T-helper 1 cell treated with Interleukin-12 subunit alpha and Interleukin-12 subunit beta and Interleukin-4 antibody, amounts not matched to agents 30 ng/mL and 1 ng/mL, for 36 hours (primary cell): Measurements from ENCODE around the gene FCMR. TPM values are rescaled to one million over a fixed set of nuclear protein-coding genes. Genes with fewer than 3 reads are reported as not detected.

Experiments
- intact Hi-C: fragments of 100-400 bp; cut with micrococcal nuclease; formaldehyde crosslinking; loops from one replicate; pipeline ENCODE4 v1.15.1; 2024
- total RNA-seq: library from RNA; stranded (reverse); gene quantifications from 2 replicates; pipeline ENCODE4 v1.2.3, GENCODE V29; 2022

Gene FCMR
- total RNA-seq, 1 donor from 2014 or later, result 65.7 TPM

DNA sequence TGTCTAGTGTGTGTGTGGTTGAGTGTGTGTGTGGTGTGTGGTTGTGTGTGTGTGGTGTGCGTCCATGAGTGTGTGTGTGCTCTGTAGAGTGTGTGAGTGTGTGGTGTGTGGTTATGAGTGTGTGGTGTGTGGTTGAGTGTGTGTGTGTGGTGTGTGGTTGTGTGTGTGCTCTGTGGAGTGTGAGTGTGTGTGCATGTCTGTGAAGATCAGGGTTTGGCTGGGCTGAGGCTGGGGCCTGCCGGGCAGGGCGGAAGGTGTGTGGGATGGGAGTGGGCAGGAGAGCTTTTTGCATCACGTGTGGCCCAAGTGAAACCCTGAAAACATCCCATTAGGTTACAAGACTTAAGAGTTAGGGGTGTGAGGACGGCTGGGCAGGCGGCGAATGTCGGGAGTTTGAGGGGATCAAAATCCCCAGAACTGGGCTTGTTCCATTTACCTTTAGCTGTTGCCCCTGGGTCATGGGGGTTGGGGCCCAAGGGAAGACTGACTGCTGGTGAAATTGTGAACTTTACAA is 2.9 kb upstream of the FCMR start:
- intact Hi-C loops, result loop anchor here (5.0 kb wide), 2 partner anchors 398 to 413 kb away; partner anchors contain the start of gene CD55

DNA sequence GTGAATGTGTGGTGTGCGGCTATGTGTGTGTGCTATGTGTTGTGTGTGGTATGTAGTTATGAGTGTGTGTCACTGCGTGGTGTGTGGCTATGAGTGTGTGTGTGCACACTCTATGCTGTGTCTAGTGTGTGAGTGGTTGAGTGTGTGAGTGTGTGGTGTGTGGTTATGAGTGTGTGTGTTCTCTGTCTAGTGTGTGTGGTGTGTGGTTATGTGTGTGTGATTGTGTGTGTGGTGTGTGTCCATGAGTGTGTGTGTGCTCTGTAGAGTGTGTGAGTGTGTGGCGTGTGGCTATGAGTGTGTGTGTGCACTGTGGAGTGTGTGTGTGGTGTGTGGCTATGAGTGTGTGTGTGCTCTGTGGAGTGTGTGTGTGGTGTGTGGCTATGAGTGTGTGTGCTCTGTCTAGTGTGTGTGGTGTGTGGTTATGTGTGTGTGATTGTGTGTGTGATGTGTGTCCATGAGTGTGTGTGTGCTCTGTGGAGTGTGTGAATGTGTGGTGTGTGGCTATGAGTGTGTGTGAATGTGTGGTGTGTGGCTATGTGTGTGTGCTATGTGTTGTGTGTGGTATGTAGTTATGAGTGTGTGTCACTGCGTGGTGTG is 2.3 kb upstream of the FCMR start:
- intact Hi-C loops, result loop anchor here (2.0 to 5.0 kb wide), 4 partner anchors 15 to 413 kb away; partner anchors contain the start of genes CD55 and YOD1

DNA sequence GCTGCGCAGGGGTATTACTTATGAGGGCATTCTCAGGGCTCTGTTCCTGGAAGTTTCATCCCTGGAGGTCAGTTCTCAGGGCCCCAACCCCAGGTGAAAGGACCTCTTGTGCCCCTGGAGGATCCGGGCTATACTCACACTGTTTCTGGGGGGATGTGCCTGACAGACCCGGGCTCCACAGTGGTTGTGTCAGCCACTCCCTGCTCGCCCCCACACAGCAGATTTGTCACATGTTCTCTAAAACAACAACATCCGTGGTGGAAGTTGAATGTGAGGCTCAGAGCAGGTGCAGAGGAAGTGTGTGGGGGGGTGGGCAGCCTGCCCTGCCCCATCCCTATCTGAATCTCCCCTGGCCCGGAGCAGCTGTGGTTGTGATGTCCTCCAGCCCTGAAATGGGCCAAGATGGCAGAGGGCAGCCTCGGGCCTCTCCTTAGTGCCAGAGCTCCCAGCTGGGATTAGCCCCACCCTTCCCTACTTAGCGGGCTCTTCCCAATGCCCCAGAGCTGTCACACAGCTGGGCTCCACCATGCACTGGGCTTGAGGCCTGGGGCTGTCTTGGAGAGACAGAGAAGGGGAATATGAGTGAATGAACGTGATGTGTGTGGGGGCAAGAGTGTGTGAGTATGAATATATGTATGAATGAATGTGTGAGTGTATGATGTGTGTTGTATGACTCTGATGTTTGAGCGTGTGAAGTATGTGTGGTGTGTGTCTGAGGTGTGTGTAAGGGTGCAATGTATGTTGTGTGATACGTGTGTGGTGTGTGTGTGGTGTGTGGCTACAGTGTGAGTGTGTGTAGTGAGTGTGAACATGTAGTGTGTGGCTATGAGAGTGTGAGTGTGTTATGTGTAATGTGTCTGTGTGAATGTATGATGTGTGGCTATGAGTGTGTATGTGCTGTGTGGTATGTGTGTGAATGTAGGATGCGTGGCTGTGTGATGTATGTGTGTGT is 1.5 kb upstream of the FCMR start:
- intact Hi-C loops, result loop anchor here (2.0 to 5.0 kb wide), 4 partner anchors 14 to 414 kb away; partner anchors contain the start of genes CD55 and YOD1

DNA sequence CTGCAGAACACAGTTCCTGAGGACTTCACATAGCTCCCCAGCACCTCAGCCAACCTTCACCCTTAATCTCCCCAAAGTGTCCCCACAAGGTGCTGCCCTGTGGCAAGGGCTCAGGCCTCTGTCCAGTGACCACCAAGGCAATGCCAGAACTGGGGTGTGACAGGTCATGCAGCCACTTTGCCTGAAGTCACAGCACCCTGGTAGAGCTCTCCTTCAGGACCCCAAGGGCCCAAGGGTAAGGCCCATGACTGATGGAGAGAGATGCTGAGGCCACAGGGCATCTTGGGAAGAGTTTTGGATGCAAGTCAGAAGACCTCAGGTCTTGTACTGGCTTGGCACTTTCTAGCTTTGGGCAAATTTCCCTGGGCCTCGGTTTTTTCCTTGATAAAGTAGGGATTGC is 783 bp upstream of the FCMR start:
- intact Hi-C loops, result loop anchor here (1.0 to 5.0 kb wide), 5 partner anchors 14 to 415 kb away; partner anchors contain the start of genes CD55 and YOD1

DNA sequence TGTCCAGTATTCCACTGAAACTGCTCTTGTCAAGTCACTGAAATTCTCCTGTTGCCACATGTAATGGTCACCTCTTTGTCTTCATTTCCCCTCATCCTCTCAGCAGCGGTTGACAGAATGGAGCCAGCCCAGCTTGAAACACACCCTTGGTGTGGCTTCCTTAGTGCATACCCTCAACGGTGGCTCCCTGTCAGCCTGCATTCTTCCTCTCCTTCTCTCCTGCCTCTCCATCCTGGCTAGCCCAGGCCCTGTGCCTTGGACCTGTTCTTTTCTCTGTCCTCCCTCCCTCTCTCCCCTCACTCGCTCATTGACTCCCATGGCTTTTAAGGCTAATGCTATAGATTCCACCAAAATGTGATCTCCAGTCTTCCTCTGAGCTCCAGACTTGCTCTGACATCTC is 3.7 kb downstream of the FCMR start:
- intact Hi-C loops, result loop anchor here (10.0 kb wide), 1 partner anchor 453 kb away; no protein-coding TSS in a partner anchor

DNA sequence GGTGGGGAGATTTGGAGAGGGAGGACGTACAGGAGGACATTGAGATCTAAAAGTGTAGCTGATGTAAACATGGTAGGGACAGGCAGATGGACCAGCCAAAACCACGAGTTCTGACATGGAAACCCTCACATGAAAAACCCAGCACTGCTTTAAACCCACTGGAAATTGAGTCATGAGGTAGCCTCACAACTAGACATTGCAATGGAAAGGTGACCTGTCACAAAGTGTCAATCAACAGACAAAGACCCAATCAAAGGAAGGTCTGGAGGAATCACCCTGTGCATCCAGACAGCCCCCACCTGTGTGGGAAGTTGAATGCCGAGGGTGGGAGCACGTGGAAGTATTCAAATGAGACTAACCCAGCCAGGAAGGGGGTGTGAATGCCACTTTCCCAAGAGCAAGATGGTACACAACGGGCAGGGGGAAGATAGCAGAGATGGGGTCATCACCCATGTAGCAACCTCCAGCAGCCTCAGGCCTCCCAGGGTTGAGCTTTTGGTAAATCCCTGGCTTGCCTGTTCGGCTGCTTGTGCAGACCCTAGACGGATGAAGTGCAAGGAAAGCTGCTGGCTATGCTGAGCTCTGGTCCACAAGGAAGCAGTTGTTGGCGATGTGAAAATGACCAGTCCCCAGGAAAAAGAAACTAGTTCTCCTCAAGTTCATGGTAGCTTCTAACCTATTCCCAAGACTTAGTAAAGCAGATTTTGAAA is 5.6 kb downstream of the FCMR start:
- intact Hi-C loops, result loop anchor here (10.0 kb wide), 1 partner anchor 451 kb away; no protein-coding TSS in a partner anchor

DNA sequence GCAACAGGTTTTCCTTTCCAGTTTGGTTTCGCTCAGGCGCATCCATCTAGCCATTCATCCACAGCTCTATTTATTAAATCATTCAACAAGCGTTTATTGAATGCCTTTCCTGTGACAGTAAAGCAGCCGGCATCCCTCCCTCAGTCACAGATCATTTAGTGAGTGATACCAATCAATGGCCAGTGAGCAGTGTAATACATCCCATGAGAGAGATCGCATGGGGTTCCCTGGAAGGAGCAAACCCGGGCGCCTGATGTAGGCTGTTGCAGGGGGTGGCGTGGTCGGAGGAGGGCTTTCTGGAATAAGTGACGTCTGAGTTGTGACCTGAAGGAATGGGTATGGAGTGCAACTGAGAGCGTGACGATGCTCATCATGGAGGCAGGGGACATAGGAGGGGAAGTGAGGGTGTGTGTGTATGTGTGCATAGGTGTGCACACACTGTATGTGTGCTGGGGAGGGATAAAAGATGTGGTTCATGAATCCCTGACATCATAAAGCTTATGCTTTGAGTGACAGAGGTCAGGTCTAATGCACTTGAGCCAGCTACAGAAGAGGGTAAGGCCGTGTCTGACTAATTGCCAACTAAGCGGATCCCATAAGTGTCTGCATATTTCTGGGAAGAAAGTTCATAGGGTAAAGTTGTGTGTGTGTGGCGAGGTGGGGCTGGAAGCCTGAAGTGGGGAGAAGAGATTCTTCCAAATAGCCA is 6.6 kb downstream of the FCMR start:
- intact Hi-C loops, result loop anchor here (10.0 kb wide), 1 partner anchor 450 kb away; no protein-coding TSS in a partner anchor

DNA sequence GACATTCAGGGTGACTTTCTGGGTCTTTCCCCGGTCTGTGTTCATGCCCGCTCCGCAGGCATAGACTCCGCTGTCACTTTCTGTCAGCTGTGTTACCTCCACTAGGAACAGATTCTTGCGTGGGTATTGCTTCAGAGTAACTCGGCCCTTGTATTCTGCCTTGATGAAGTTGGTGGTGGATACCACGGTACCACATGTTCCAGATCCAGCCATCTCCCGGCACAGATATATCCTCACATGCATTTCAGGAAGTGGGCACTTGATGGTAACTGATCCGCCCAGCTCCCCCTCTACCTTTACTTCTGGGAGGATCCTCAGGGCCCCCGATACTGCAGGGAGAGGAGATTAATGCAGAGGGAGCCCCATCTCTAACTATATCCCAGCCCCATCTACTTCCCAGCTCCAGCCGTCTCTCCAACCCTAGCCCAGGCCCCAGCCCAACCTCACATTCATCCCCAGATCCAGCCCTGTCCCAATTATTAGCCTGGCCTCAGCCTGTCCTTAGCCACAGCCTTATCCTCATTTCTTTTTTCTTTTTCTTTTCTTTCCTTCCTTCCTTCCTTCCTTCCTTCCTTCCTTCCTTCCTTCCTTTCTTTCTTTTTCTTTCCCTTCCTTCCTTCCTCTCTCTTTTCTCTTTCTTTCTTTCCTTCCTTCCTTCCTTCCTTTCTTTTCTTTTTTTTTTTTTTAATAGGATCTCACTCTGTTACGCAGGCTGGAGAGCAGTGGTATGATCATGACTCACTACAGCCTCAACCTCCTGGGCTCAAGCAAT is 7.8 kb downstream of the FCMR start:
- intact Hi-C loops, result loop anchor here (2.0 to 10.0 kb wide), 5 partner anchors 97 to 583 kb away; partner anchors contain the start of gene CR1

DNA sequence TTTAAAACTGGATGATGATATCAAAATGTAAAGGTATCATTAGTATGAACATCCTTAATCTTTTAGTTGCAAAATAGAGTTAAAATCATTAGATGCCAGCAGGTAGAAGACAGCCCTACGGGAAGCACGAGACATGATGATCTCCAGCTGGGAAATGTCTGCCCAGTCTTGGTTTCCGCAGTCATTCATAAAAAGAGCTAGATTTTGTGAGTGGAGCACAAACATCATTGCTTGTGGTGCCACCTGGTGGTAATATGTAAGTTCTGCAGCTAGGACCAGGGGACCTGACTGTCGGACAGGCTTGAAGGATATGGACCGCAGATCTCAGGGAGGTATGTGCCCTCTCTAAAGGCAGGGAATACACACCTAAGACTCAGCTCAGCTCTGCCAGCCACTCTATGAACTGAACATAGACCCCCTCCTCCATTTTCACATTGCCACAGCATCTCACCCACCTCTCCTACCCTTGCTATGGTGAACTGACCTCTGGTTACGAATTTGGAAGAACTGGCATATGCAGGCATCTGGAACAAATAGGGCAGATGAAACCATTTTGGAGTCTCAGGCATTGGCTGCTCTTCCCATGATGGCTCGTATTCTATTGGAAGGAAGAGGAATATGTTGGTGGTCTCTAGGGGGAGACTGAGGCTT is 9.2 kb downstream of the FCMR start:
- intact Hi-C loops, result loop anchor here (1.0 to 10.0 kb wide), 13 partner anchors 21 to 585 kb away; partner anchors contain the start of genes CR1 and DYRK3

DNA sequence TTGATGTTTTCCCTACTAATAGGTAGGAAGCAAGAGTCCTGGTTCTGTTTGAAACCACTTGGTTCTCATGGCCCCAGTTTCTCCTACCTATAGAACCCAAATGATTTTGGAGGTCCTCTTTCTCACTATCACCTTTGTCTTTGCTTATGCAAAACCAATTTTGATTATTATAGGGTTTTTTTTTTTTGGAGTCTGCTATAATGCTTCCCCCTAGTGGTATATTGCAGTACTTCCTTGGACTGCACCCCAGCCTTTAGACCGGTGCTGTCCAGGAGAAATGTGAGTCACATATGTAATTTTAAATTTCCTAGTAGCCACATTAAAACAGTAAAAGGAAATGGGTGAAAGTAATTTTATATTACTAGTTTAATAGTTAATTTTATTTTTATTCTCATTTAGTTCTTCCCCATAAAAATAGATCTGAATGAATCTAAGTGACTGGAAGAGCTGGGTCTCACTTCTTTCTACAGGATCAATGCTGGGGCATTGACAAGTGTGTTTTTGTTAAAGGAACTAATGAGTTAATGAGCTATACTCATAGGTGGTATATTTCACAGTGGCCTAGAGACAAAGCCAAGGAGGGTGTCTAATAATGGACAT is 10.6 kb downstream of the FCMR start:
- intact Hi-C loops, result loop anchor here (1.0 to 10.0 kb wide), 3 partner anchors 46 to 586 kb away; partner anchors contain the start of genes CR1 and IL20

DNA sequence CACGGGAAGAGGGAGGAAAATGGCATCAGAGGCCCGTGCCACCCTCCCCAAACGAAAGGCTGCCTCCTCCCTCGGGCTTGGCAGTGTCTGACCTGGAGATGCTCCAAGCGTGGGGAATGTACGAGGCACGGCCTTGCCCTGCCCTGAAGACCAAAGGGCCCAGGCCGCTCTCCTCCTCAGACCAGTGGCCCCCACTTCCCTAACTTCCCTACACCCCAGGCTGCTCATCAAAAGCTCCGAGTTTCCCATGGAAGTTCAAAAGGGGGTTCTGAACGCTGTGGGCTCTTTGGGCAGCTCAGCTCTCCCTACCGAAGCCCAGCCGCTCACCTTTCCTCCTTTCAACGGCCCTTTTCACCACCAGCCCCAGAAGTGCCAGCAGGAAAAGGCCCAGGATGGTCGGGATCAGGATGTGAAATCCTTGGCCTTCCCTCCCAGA is 11.8 kb downstream of the FCMR start:
- intact Hi-C loops, result loop anchor here (2.0 to 10.0 kb wide), 3 partner anchors 13 to 587 kb away; partner anchors contain the start of gene CR1

DNA sequence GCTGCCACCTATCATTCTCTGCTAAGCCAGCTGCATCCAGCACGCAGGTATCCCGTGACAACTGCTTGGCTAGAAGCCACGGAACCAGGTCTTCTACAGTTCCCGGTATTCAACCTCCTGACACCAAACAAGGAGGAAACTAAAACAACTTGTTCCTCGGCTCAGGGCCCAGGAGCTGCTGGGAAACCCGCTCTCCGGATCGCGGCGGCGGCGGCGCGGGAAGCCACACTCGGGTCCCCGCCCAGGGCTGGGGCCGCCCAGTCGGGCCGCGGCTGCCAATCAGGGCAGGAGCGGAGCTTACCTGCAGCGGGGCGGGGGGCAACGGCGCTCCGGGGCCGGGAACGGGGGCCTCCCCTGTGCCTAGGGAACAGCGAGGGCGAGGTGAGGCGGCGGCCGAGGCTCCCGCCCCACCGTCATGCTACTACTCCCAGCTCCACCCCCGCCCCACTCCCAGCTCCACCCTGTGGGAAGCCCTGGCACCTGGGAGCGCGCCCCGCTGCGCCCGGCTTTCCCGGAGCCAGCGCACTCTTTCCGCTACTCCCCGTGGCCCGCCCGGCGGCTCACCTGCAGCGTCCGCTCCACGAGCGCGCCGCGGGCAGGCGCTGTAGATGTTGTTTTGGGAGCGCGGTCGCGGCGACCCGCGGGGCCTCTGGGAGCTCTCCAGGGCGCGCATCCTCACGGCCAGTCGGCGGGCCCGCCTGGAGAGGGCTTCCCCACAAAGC is 12.4 kb downstream of the FCMR start:
- intact Hi-C loops, result loop anchor here (2.0 kb wide), 1 partner anchor 13 kb away; no protein-coding TSS in a partner anchor

DNA sequence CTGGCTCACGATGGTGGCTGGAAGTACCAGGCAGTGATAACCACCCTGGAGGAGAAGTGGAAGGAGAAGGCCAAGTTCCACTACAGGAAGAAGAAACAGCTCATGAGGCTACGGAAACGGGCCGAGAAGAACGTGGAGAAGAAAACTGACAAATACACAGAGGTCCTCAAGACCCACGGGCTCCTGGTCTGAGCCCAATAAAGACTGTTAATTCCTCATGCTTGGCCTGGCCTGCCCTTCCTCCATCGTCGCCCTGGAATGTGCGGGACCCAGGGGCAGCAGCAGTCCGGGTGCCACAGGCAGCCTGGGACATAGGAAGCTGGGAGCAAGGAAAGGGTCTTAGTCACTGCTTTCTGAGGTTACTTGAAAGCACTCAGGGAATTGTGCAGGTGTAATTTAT is 13.7 kb downstream of the FCMR start:
- intact Hi-C loops, result loop anchor here (2.0 kb wide), 1 partner anchor 15 kb away; no protein-coding TSS in a partner anchor

DNA sequence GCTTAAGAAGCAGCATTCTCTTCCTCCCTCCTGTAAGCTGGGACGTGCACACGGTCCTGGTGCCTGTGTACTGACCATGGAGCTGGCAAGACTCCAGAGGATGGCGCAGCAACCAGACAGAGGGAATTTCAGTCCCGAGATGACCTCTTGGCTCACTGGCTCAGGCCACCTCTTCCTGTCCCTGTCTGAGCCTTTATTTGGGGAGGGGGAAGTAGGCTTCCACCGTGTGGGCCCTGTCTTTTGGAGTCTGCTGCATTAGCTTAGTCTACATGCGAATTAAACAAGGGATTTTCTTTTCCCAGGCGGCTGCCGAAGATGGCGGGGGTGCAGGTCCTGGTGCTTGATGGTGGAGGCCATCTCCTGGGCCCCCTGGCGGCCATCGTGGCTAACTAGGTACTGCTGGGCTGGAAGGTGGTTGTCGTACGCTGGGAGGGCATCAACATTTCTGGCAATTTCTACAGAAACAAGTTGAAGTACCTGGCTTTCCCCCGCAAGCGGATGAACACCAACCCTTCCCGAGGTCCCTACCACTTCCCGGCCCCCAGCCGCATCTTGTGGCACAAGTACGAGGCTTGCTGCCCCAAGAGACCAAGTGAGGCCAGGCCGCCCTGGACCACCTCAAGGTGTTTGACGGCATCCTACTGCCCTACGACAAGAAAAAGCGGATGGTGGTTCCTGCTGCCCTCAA is 14.3 kb downstream of the FCMR start:
- intact Hi-C loops, result no loop called here

DNA sequence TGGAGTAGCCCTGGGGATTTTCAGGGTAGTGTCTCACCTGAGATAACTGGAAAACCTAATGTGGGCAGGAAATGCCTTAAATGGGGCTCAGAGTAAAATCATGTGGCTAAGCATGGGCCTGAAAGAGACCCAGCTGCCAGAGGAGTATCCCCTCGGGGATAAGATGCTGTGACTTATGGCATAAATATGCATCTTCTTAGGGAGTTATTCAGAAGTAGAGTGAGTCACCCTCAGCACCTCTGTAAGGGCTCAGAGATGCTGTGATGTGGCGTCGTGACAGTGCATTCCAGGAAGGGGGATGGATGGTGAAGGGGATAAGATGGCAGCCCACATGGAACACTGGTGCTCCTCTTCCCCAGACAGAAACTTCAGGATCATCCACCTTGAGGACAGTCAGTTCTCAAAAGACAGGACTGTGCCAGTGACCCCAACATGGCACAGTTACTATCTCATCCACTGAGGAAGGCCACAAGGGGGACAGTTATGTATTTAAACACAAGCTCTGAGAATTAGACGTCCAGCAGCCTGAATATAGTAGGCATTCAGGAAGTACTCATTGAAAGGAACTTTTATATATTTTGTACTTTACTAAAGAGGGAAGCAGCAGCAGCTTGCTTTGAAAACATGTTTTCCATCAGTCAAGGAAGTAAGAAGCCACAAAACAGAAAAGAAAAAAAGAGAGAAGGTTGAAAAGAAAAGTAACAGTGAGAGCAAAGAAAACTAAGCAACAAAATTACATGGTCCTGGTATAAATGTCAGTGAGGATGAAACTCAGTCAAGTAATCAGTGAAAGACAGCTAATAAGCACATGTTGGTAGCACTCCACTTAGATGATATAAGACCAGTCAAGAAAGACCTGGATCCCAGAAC is 16.2 kb downstream of the FCMR start:
- intact Hi-C loops, result loop anchor here (1.0 kb wide), 1 partner anchor 121 kb away; no protein-coding TSS in a partner anchor
